Lower lobe of right lung (tissue), 2 donors: Measurements from ENCODE around the gene DET1. TPM values are rescaled to one million over a fixed set of nuclear protein-coding genes. Genes with fewer than 3 reads are reported as not detected.
"Not testable (repeated sequence)": the region's sequence is repeated elsewhere in the genome, so short reads cannot be mapped to it uniquely, and the experiment has no call there.

ENCODE experiments used
- ATAC-seq, 2 donors: fragments of 200-7000 bp; cut with Tn5 transposase; one replicate each; pipeline ENCODE4 v1.9.1; 2020 to 2022; ENCODE audit warnings: mild to moderate bottlenecking in 2 of 2, moderate library complexity in 2 of 2
- DNase-seq: peaks from one replicate; pipeline ENCODE4 v3.0.0-alpha.2; 2020
- H3K27ac ChIP-seq: fragments of 200-600 bp; one replicate; pipeline ENCODE4 v1.8.0; 2022
- H3K27me3 ChIP-seq: fragments of 200-600 bp; one replicate; pipeline ENCODE4 v1.8.0; 2022; ENCODE audit warnings: low read depth
- H3K36me3 ChIP-seq: fragments of 200-600 bp; one replicate; pipeline ENCODE4 v1.8.0; 2022; ENCODE audit warnings: mild to moderate bottlenecking
- H3K4me1 ChIP-seq: fragments of 200-600 bp; one replicate; pipeline ENCODE4 v1.8.0; 2022
- H3K4me3 ChIP-seq: fragments of 200-600 bp; one replicate; pipeline ENCODE4 v1.8.0; 2022; ENCODE audit warnings: mild to moderate bottlenecking
- H3K9me3 ChIP-seq: fragments of 200-600 bp; one replicate; pipeline ENCODE4 v1.8.0; 2022
- CTCF ChIP-seq: fragments of 200-600 bp; IDR thresholded peaks from one replicate; pipeline ENCODE4 v1.8.0; 2022; ENCODE audit warnings: antibody characterized with exemption, mild to moderate bottlenecking
- intact Hi-C: fragments of 100-400 bp; cut with DNase I; formaldehyde crosslinking; loops from one replicate; pipeline ENCODE4 v1.11.0; 2022
- total RNA-seq: library from RNA; stranded (reverse); fragmentation: NEBNext Ultra II Directional; extraction: Animal tissue kit (Norgen Biotek cat#: 25700); gene quantifications from one replicate; pipeline ENCODE4 v1.2.1, GENCODE V29; 2021
- donor health status: DM: no; HTN: yes; CAD: no; lungs with severe emphysema.

Gene DET1
- total RNA-seq, 1 donor from 2014 or later = 5.0 TPM

GRCh38 chr15:88543065-88543776 lies 3.3 kb downstream of the DET1 start:
- H3K36me3 ChIP-seq = no peaks in the 10 kb centered on the region
- no peaks in the 10 kb centered on the region for H3K9me3 ChIP-seq
- no peak for DNase-seq
- no peak overlapping the region for H3K4me3 ChIP-seq
- no peak for ATAC-seq
- no peaks in the 10 kb centered on the region for H3K27me3 ChIP-seq
- no peak overlapping the region for H3K27ac ChIP-seq
- TF ChIP-seq CTCF = no peak
- intact Hi-C loops = no loop called here
- no peaks in the 10 kb centered on the region for H3K4me1 ChIP-seq

GRCh38 chr15:88542342-88542733 lies 4.1 kb downstream of the DET1 start:
- Histone ChIP-seq H3K4me1 (no peaks in the 10 kb centered on the region), H3K4me3 (no peak overlapping the region), H3K27me3 (no peaks in the 10 kb centered on the region), H3K9me3 (no peaks in the 10 kb centered on the region), H3K27ac (no peak overlapping the region), H3K36me3 (no peaks in the 10 kb centered on the region)
- intact Hi-C loops = no loop called here
- no peak for ATAC-seq
- no peak for TF ChIP-seq CTCF
- DNase-seq = no peak

- no peaks in the 10 kb centered on the region for H3K4me1 ChIP-seq
- no peak for TF ChIP-seq CTCF
- H3K4me3 ChIP-seq = no peak overlapping the region
- ATAC-seq (no peak), DNase-seq (no peak)
- no peak overlapping the region for H3K27ac ChIP-seq
- H3K9me3 ChIP-seq = no peaks in the 10 kb centered on the region
- intact Hi-C loops = no loop called here
- no peaks in the 10 kb centered on the region for H3K27me3 ChIP-seq
- H3K36me3 ChIP-seq = no peaks in the 10 kb centered on the region
Observed at GRCh38 chr15:88541709-88542341, 4.7 kb downstream of the DET1 start.

GRCh38 chr15:88541111-88541510 lies 5.4 kb downstream of the DET1 start:
- H3K4me3 ChIP-seq, H3K4me1 ChIP-seq, H3K36me3 ChIP-seq, H3K27ac ChIP-seq, ATAC-seq, DNase-seq, H3K27me3 ChIP-seq, H3K9me3 ChIP-seq, intact Hi-C loops: not testable (repeated sequence)

- H3K36me3 ChIP-seq, H3K9me3 ChIP-seq, H3K27ac ChIP-seq, DNase-seq, intact Hi-C loops, H3K27me3 ChIP-seq, H3K4me3 ChIP-seq, ATAC-seq, H3K4me1 ChIP-seq: not testable (repeated sequence)
Observed at GRCh38 chr15:88540350-88540749, 6.1 kb downstream of the DET1 start.

- intact Hi-C loops = no loop called here
- Histone ChIP-seq H3K27ac (no peak overlapping the region), H3K36me3 (no peaks in the 10 kb centered on the region), H3K27me3 (no peaks in the 10 kb centered on the region), H3K9me3 (peaks cover 5% of the 10 kb centered on the region), H3K4me1 (no peaks in the 10 kb centered on the region), H3K4me3 (no peak overlapping the region)
- ATAC-seq (no peak), DNase-seq (no peak)
- no peak for TF ChIP-seq CTCF
Observed at GRCh38 chr15:88539441-88539840, 7.0 kb downstream of the DET1 start.
